B cell (primary cell): ENCODE measurements around the gene TMA7.
"Not testable (repeated sequence)": the region's sequence is repeated elsewhere in the genome, so short reads cannot be mapped to it uniquely, and the experiment has no call there.

Experiments used
- CTCF ChIP-seq: fragments of 200-600 bp; IDR thresholded peaks from one replicate; pipeline ENCODE4 v1.8.0; 2022; ENCODE audit warnings: antibody characterized with exemption, mild to moderate bottlenecking
- EZH2 ChIP-seq: IDR thresholded peaks from 2 replicates; pipeline ENCODE4 v1.6.1; 2012; ENCODE audit warnings: borderline replicate concordance, low read depth, mild to moderate bottlenecking, moderate library complexity, low read length; ENCODE audit not compliant: insufficient read depth, poor library complexity, severe bottlenecking

GRCh38 chr3:48482822-48483221 is 42.8 kb downstream of the TMA7 start:
- TF ChIP-seq CTCF, EZH2: not testable (repeated sequence)
